ENCODE data around the gene WDR27.

Gene WDR27

DNA sequence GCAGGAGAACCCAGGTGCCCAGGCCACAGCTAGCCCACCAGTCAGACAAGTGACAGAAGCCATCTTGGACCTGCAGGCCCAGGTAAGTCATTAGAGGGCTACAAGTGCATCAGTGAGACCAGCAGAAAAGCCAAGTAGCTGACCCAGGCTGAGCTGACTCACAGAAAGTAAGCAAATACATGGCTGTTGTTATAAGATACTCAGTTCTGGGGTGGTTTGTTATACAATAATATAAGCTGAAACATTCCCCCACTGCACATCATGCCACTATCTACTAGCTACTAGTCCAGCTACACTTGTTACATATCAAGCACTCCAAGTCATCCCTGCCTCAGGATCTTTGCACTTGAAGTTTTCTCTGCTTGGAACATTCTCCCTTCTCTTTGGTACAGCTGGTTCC lies 39.5 kb upstream of the WDR27 start:
- ATAC-seq: no peak

DNA sequence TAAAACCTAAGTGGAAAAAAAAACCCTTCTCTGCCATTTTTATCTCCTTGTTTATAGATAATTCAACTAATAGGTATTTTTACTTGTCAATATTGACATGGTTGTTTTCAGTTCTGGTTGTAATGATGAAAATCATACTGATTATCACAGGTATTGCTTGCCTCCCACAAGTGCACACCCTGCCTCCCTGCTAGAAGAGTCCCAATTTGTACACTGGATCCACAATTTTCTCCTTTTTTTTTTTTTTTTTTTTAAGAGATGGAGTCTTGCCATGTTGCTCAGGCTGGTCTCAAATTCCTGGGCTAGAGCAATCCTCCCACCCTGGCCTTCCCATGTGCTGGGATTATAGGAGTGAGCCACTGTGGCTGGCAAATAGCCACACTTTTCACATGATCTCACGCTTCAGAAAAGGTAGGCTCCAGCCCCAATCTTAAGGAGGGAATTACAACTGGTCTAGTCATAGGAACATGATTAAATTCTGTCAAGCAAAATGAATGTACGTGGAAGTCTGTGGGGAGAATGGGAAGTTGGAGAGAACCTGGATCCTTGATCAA lies 37.2 kb upstream of the WDR27 start:
- TF ChIP-seq ZFP30 (CRISPR knock-in tag; IDR thresholded peaks at IDR 0.05) (no peak), SNAI2 (CRISPR knock-in tag; IDR thresholded peaks at IDR 0.05) (no peak), ESRRG (CRISPR knock-in tag; IDR thresholded peaks at IDR 0.05) (no peak), RARB (CRISPR knock-in tag; IDR thresholded peaks at IDR 0.05) (no peak)
- TF ChIP-seq, protein P1, sequence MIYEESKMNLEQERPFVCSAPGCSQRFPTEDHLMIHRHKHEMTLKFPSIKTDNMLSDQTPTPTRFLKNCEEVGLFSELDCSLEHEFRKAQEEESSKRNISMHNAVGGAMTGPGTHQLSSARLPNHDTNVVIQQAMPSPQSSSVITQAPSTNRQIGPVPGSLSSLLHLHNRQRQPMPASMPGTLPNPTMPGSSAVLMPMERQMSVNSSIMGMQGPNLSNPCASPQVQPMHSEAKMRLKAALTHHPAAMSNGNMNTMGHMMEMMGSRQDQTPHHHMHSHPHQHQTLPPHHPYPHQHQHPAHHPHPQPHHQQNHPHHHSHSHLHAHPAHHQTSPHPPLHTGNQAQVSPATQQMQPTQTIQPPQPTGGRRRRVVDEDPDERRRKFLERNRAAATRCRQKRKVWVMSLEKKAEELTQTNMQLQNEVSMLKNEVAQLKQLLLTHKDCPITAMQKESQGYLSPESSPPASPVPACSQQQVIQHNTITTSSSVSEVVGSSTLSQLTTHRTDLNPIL (CRISPR knock-in tag; IDR thresholded peaks at IDR 0.05; ENCODE audit: low read depth): no peak
- no peak for ATAC-seq

More for the DNA sequence above, 39.5 kb upstream of the WDR27 start:
- no peak for TF ChIP-seq ZNF70 (CRISPR knock-in tag; IDR thresholded peaks at IDR 0.05)
- TF ChIP-seq, protein P1 (CRISPR knock-in tag; IDR thresholded peaks at IDR 0.05; ENCODE audit: low read depth): no peak

DNA sequence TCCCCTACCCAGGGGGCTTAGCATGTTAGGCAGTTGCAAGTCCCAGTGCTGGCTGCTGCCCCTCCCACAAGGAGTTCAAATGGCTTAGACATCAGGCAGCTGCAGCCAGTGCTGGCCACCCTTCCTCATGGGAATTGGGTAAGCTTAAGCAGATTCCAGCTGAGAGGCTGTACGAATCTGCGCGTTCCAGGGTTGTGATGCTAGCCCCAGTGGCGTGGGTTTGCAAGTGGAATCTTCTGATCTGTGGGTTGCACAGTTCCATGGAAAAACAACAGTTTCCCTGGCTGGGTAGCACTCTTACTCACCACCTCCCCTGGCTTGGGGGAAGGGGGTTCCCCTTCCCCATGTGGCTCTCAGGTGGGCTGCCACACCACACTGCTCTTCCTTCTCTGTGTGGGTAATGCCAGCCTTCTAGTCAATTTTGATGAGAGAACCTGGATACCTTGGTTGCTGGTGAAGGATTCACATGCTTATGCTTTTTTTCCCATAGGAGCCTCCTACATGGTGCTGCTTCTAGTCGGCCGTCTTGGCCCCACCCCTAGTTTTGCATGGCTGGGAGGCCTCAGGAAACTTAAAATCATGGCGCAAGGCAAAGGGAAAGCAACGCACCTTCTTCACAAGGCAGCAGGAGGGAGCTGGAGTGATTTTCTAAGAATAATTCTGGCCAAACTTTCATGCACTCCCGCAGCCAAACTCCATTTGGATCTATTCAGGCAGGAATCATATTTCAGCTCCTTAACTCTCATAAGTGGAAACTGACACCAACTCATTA lies 36.6 kb upstream of the WDR27 start:
- TF ChIP-seq ZNF565 (CRISPR knock-in tag; conservative IDR thresholded peaks at IDR 0.05; ENCODE audit: low read depth) (no peak), ISL1 (CRISPR knock-in tag; IDR thresholded peaks at IDR 0.05) (no peak), TOX (CRISPR knock-in tag; IDR thresholded peaks at IDR 0.05; ENCODE audit: borderline replicate concordance) (no peak), ZC3H10 (CRISPR knock-in tag; IDR thresholded peaks at IDR 0.05) (no peak), ZFP30 (CRISPR knock-in tag; IDR thresholded peaks at IDR 0.05) (no peak), RARB (CRISPR knock-in tag; IDR thresholded peaks at IDR 0.05) (no peak), OSR1 (CRISPR knock-in tag; IDR thresholded peaks at IDR 0.05) (no peak), SNAI2 (CRISPR knock-in tag; IDR thresholded peaks at IDR 0.05) (no peak)
- TF ChIP-seq, protein P2, sequence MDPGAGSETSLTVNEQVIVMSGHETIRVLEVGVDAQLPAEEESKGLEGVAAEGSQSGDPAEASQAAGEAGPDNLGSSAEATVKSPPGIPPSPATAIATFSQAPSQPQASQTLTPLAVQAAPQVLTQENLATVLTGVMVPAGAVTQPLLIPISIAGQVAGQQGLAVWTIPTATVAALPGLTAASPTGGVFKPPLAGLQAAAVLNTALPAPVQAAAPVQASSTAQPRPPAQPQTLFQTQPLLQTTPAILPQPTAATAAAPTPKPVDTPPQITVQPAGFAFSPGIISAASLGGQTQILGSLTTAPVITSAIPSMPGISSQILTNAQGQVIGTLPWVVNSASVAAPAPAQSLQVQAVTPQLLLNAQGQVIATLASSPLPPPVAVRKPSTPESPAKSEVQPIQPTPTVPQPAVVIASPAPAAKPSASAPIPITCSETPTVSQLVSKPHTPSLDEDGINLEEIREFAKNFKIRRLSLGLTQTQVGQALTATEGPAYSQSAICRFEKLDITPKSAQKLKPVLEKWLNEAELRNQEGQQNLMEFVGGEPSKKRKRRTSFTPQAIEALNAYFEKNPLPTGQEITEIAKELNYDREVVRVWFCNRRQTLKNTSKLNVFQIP (CRISPR knock-in tag; IDR thresholded peaks at IDR 0.05; ENCODE audit: borderline replicate concordance, low read depth): no peak
- TF ChIP-seq, protein P1 (CRISPR knock-in tag; IDR thresholded peaks at IDR 0.05; ENCODE audit: low read depth): no peak
- no peak for ATAC-seq

DNA sequence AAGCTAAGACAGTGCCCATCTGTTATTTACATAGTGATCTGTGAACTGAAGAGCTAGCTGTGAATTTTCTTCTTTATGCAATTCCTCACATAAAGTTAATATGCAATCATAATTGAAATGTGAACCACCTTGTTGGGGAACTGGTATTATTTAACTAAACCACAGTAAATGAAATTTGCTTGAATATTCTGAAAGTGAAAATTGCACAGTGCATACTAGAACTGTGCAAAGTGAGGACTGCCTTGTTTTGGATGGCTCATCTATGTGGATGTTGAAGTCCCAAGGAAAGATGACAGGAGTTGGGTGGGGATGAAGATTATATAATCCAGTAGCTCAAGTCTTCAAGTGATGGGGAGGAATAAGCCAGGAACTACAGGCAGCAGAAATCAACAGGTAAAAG lies 28.1 kb upstream of the WDR27 start:
- ATAC-seq: no peak
- TF ChIP-seq ZFP3 (CRISPR knock-in tag; IDR thresholded peaks at IDR 0.05): no peak
- no peak for TF ChIP-seq SNAI2 (CRISPR knock-in tag; IDR thresholded peaks at IDR 0.05)
- TF ChIP-seq ESRRG (CRISPR knock-in tag; IDR thresholded peaks at IDR 0.05): no peak
- TF ChIP-seq TOX (CRISPR knock-in tag; IDR thresholded peaks at IDR 0.05; ENCODE audit: borderline replicate concordance): no peak
- TF ChIP-seq, protein P2 (CRISPR knock-in tag; IDR thresholded peaks at IDR 0.05; ENCODE audit: borderline replicate concordance, low read depth): no peak
- TF ChIP-seq, protein P3, sequence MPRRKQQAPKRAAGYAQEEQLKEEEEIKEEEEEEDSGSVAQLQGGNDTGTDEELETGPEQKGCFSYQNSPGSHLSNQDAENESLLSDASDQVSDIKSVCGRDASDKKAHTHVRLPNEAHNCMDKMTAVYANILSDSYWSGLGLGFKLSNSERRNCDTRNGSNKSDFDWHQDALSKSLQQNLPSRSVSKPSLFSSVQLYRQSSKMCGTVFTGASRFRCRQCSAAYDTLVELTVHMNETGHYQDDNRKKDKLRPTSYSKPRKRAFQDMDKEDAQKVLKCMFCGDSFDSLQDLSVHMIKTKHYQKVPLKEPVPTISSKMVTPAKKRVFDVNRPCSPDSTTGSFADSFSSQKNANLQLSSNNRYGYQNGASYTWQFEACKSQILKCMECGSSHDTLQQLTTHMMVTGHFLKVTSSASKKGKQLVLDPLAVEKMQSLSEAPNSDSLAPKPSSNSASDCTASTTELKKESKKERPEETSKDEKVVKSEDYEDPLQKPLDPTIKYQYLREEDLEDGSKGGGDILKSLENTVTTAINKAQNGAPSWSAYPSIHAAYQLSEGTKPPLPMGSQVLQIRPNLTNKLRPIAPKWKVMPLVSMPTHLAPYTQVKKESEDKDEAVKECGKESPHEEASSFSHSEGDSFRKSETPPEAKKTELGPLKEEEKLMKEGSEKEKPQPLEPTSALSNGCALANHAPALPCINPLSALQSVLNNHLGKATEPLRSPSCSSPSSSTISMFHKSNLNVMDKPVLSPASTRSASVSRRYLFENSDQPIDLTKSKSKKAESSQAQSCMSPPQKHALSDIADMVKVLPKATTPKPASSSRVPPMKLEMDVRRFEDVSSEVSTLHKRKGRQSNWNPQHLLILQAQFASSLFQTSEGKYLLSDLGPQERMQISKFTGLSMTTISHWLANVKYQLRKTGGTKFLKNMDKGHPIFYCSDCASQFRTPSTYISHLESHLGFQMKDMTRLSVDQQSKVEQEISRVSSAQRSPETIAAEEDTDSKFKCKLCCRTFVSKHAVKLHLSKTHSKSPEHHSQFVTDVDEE (CRISPR knock-in tag; IDR thresholded peaks at IDR 0.05): no peak
- no peak for TF ChIP-seq CSDC2 (CRISPR knock-in tag; IDR thresholded peaks at IDR 0.05)
- TF ChIP-seq, protein P1 (CRISPR knock-in tag; IDR thresholded peaks at IDR 0.05; ENCODE audit: low read depth): no peak
- TF ChIP-seq PPARA (CRISPR knock-in tag; IDR thresholded peaks at IDR 0.05; ENCODE audit: borderline replicate concordance): no peak
- TF ChIP-seq ZC3H10 (CRISPR knock-in tag; IDR thresholded peaks at IDR 0.05): no peak
- TF ChIP-seq BACH2 (CRISPR knock-in tag; IDR thresholded peaks at IDR 0.05; ENCODE audit: borderline replicate concordance): no peak
- TF ChIP-seq, protein P4, sequence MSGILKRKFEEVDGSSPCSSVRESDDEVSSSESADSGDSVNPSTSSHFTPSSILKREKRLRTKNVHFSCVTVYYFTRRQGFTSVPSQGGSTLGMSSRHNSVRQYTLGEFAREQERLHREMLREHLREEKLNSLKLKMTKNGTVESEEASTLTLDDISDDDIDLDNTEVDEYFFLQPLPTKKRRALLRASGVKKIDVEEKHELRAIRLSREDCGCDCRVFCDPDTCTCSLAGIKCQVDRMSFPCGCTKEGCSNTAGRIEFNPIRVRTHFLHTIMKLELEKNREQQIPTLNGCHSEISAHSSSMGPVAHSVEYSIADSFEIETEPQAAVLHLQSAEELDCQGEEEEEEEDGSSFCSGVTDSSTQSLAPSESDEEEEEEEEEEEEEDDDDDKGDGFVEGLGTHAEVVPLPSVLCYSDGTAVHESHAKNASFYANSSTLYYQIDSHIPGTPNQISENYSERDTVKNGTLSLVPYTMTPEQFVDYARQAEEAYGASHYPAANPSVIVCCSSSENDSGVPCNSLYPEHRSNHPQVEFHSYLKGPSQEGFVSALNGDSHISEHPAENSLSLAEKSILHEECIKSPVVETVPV (CRISPR knock-in tag; IDR thresholded peaks at IDR 0.05): no peak
- TF ChIP-seq ISL1 (CRISPR knock-in tag; IDR thresholded peaks at IDR 0.05): no peak
- no peak for TF ChIP-seq OSR1 (CRISPR knock-in tag; IDR thresholded peaks at IDR 0.05)
- TF ChIP-seq TCF4 (CRISPR knock-in tag; IDR thresholded peaks at IDR 0.05; ENCODE audit: borderline replicate concordance): no peak
- no peak for TF ChIP-seq ARNTL (CRISPR knock-in tag; IDR thresholded peaks at IDR 0.05; ENCODE audit: borderline replicate concordance, low read depth)
- TF ChIP-seq ZNF70 (CRISPR knock-in tag; IDR thresholded peaks at IDR 0.05): no peak
